AG04449 (cell line): ENCODE results near the gene OSGIN1.

Experiments used
- CTCF ChIA-PET: fragments of 350-600 bp; formaldehyde crosslinking; extraction: SDS; loops from one replicate; lab custom pipeline; 2021; ENCODE audit warnings: antibody characterized with exemption; lab: Yijun Ruan, JAX
- POLR2A ChIA-PET: fragments of 400-600, 350-600 bp; formaldehyde crosslinking; extraction: SDS; loops from one replicate; lab custom pipeline; 2020; ENCODE audit warnings: antibody characterized with exemption, inconsistent platforms; lab: Yijun Ruan, JAX
- DNase-seq: peaks from one replicate; pipeline ENCODE4 v3.0.0-alpha.2; 2010; ENCODE audit warnings: low read depth, low spot score
- H3K4me3 ChIP-seq: 2 replicates; pipeline ENCODE4 v1.5.1; 2011; ENCODE audit warnings: low read depth, mild to moderate bottlenecking, control low read depth, low read length
- TF ChIP-seq, protein P1 (sequence below): IDR thresholded peaks from one replicate; pipeline ENCODE4 v1.5.1; 2011; ENCODE audit warnings: mild to moderate bottlenecking, moderate library complexity, low read length, control low read depth, inconsistent platforms; ENCODE audit not compliant: insufficient read depth; ENCODE audit errors: missing control alignments

The OSGIN1 gene

DNA sequence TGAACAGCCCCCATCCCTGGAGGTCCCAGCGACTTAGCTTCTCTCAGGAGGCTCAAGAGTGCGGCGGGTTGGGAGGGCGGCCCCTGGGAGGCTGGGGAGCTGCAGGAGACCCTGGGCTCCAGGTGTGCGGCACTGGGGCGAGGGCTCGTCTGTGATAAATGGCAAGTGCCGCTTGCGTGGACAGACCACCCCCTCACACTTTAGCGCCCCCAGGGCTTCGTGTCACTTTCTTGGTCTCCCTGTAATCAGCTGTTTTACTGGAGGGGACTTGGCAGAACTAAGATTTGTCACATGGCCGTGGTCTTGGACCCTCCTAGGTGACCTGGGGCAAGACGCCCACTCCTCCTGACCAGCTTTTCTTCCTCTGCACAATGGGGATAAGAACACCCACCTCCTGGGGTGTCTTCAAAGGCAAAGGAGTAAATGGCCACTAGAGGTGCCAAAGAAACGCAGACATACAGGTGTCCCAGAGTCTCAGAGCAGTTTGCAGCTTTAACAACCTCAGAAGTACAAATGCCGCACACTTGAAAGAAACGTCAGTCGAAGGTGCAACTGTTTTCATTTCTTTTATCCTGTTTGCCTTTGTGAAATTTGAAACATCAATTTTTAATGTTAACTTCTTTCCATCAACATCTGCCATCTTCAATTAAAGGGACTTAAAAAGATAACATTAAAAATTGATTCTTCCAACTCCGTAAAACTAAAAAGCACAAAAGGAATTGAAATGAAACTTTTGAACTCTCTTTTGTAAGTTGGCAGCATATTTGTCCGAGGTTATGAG lies 946 bp downstream of the OSGIN1 start:
- CTCF ChIA-PET = interaction anchor here (0.9 to 16.0 kb wide), 18 partner anchors 9 to 354 kb away, joined by 3 to 662 read pairs (median 4); partner anchors contain the start of gene TAF1C
- POLR2A ChIA-PET = interaction anchor here (0.7 kb wide), 1 partner anchor 28 kb away, joined by 4 read pairs; no protein-coding TSS in a partner anchor
- H3K4me3 ChIP-seq = peak overlapping the region; percentile 69
- DNase-seq = no peak
- TF ChIP-seq, protein P1, sequence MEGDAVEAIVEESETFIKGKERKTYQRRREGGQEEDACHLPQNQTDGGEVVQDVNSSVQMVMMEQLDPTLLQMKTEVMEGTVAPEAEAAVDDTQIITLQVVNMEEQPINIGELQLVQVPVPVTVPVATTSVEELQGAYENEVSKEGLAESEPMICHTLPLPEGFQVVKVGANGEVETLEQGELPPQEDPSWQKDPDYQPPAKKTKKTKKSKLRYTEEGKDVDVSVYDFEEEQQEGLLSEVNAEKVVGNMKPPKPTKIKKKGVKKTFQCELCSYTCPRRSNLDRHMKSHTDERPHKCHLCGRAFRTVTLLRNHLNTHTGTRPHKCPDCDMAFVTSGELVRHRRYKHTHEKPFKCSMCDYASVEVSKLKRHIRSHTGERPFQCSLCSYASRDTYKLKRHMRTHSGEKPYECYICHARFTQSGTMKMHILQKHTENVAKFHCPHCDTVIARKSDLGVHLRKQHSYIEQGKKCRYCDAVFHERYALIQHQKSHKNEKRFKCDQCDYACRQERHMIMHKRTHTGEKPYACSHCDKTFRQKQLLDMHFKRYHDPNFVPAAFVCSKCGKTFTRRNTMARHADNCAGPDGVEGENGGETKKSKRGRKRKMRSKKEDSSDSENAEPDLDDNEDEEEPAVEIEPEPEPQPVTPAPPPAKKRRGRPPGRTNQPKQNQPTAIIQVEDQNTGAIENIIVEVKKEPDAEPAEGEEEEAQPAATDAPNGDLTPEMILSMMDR = peak; percentile 50

DNA sequence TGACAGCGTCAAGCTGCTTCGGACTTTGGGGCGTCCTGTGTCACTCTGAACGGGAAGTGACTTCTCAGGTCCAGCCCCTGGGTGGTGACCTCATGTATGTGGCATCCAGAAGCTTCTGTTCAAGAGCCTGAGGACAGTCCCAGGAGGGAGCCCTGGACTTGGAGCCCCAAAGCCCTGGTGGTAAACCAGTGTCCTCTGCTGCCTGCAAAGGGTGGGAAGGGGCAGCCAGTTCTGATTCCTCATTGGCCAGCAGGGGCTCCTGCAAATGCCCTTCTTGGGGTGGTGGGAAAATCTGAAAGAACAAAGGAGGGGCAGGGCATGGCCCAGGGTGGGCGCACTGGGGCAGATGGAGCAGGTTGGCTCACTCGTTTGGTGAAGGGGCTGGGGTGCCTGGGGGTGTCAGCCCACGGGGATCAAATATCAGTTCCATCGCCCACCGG lies 1.6 kb downstream of the OSGIN1 start:
- TF ChIP-seq, protein P1 = no peak
- H3K4me3 ChIP-seq = no peak overlapping the region
- ChIA-PET CTCF (interaction anchor here (1.0 to 16.0 kb wide), 15 partner anchors 9 to 354 kb away, joined by 3 to 662 read pairs (median 6); partner anchors contain the start of genes SLC38A8 and TAF1C), POLR2A (no interaction called here)
- DNase-seq = no peak

DNA sequence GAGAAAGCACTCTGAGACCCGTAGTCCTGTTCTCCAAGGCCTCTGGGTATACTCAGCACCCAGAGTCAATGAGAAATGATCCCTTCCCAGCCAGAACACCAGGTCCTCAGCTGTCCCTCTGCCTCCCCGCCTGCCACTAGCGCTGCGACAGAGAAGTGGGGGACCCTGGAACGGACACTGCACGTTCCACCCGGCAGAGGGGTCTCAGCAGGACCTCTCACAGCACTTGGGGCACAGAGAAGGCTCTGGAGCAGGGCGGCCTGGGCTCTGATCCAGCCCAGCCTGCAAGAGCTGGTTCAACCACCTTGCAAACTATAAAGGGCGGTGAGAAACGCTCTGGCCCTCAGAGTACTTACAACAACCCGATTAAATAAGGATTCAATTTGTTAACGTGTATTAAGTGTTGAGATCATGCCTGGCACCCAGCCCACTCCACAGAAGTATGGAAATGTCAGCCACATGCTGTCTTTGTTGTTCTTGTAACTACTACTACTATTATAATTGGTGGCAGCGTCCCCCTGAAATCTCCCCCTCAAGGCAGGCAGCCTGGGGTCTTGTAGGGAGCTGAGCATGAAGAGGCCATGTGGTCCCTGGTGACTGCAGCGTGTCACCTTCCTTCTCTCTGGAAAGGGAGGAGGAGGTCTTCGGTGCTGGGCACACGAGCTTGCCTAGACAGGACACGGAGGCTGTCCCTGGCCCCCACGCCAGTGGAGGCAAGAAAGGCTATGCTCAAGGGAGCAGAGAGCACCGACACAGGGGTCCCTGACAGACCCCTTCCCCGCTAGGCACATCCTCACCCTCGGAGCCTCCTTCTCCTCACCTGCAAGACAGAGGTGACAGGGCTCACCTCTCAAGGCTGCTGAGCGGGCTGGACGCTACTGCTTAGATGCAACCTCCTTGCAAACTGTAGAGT lies 2.4 kb downstream of the OSGIN1 start:
- DNase-seq = no peak
- CTCF ChIA-PET = interaction anchor here (1.0 to 16.0 kb wide), 15 partner anchors 11 to 232 kb away, joined by 3 to 662 read pairs (median 7); partner anchors contain the start of genes MLYCD, SLC38A8 and TAF1C
- no peak overlapping the region for H3K4me3 ChIP-seq
- TF ChIP-seq, protein P1 = no peak
- POLR2A ChIA-PET = no interaction called here

DNA sequence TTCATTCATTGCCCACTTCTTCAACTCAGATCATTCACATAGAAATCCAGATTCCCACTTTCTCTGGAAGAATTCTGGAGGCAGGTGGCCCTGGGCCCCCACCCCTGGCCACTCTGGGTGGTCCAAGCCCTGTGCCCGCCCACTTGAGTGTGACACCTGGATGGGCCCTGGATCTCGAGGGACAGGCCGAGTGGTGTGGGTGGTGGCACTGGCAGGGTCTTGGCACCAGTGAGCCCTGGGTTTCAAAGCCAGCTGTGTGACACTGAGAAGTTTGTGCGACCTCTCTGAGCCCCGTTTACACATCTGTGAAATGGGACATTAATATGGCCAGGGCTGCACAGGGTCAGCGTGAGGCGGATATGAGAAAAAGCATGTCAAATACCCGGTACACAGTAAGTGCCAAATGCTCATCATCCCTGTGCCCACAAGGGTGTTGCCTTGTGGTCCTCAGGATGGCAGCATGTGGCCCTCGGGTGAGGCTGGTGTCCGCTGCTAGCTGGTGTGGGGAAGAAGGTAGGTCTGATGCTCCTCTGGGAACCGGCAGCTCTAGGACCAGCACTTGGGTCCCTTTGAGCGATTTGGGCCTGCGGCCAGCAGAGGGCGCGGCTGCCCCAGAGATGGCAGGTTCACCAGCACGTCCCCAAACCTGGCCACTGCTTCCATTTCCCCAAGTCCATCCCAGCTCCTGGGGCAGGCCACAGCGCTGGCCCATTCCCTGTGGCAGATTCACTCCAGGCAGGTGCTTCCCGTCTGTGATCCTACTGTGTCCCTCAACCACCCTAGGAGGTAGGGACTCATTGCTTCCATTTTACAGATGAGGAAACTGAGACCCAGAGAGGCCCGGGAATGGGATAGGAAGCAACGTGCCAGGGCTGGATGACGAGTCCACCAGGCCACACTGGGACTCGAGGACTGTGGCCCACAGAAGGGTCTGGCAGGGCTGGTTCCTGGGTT lies 3.6 kb downstream of the OSGIN1 start:
- POLR2A ChIA-PET = no interaction called here
- CTCF ChIA-PET = interaction anchor here (0.7 to 16.0 kb wide), 30 partner anchors 9 to 1693 kb away, joined by 3 to 662 read pairs (median 5); partner anchors contain the start of genes MLYCD, SLC38A8 and TAF1C
- DNase-seq = peak; percentile 19
- H3K4me3 ChIP-seq = no peak overlapping the region
- TF ChIP-seq, protein P1 = peak; percentile 93

DNA sequence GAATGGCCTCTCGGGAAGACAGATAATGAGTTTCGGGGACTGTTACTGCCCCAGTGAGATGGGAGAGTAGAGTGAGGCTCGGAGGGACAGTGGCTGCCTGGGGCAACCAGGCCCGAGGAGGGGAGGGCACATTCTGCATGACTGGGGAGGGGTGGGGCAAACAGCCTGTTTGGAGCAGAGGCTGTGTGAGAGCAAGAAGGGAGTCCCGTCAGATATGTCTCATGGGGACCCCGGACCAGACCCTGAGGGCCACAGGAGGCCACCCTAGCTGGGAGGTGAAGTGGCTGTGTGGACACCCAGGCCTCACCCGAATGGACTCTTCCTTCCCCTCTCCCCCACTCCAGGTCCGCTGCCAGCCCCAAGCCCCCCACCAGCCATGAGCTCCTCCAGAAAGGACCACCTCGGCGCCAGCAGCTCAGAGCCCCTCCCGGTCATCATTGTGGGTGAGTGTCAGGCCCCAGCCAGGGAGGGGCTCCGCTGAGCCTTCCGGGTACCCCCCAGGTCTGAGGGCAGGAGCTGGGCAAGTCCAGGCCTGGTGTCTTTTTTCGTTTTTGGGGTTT lies 4.3 kb downstream of the OSGIN1 start:
- POLR2A ChIA-PET = interaction anchor here (0.6 kb wide), 1 partner anchor 108 kb away, joined by 3 read pairs; no protein-coding TSS in a partner anchor
- CTCF ChIA-PET = interaction anchor here (1.0 to 16.0 kb wide), 19 partner anchors 8 to 1694 kb away, joined by 3 to 662 read pairs (median 7); partner anchors contain the start of genes MLYCD, SLC38A8 and TAF1C

More for the DNA sequence above, 4.3 kb downstream of the OSGIN1 start:
- no peak overlapping the region for H3K4me3 ChIP-seq
- TF ChIP-seq, protein P1 = no peak
- no peak for DNase-seq
